G401.6 (cell line): ENCODE data around the gene INCA1.
A peak's percentile ranks its signal among the peaks of the same experiment; 100 is the strongest.

ENCODE experiments used
- FAIRE-seq: peaks from 2 replicates; lab custom pipeline; 2012; peaks lifted over from hg19 to GRCh38; lab: Jason Lieb, UNC

Gene INCA1

DNA sequence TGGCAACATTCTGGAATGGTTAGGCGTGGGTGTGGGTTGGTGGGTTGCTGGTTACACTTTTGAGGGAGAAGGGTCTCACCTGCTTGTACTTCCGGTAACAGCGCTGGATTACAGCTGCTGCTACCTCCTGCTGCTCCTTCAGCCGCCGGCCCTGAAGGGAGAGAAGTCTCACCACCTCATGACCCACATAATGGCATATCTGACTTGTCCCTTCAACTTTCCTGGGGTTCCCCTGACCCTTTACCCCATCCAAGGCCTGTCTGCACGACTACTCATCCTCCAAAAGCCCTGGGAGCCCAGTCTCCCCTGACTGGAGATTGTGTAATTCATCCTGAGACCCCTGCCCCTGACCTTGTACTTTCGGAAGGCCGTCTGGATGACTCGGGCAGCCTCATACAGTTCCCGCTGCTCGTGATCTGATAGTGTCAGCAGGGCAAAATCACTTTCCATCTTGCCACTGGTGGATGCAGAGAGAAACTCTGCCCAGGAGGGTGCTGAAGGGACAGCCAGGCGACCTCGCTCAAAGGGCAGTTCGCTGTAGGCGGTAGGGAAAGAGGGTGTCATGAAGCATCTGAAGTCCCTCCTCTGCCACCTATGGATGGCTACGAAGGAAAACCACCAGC, 27.7 kb downstream of the INCA1 start:
- FAIRE-seq: no peak

- no peak for FAIRE-seq
Measured at GRCh38 chr17:4969047-4969550, 28.2 kb downstream of the INCA1 start.

GRCh38 chr17:4968486-4969046, 28.8 kb downstream of the INCA1 start:
- no peak for FAIRE-seq

GRCh38 chr17:4967539-4968485, 29.5 kb downstream of the INCA1 start, which contains the start of gene SPAG7:
Gene SPAG7, minus strand, starts transcription at chr17:4967817. Its CDS starts 13 bp downstream, at chr17:4967804.
- no peak for FAIRE-seq

GRCh38 chr17:4966844-4967538, 30.3 kb downstream of the INCA1 start:
- FAIRE-seq: peak; percentile 99

GRCh38 chr17:4965311-4965986, 31.9 kb downstream of the INCA1 start:
- no peak for FAIRE-seq

DNA sequence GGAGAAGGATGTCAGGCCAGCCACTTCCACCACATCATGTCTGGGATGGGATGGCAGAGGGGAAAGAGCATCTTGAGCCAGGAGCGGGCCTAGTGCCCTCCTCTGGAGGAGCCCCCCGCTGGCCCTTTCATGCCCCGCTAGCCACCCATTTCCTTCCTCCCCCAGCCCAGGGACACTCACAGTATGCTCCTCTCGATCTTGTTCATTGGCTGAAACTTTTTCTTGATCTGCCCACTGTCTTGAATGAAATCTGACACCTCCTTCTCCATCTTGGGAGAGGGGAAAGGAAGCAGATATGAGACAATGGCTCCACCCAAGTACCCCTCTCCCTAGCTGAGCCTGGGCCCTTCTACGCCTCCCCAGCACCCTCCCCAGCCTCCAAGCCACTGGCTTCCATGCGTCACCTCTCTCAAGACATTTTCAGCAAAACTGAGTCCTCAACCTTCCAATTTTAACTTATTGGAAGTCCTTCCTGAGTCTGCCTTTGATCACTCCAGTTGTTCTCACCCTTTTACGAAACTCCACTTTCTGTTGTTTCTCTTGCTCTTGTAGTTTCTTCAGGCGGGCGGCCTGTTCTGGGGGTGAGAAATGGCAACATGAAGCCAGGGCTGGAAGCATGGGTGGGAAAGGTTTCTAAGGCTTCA, 36.9 kb downstream of the INCA1 start:
- FAIRE-seq: no peak

GRCh38 chr17:4959261-4959965, 37.9 kb downstream of the INCA1 start:
- no peak for FAIRE-seq

GRCh38 chr17:4958102-4958501, 39.2 kb downstream of the INCA1 start:
- FAIRE-seq: no peak

DNA sequence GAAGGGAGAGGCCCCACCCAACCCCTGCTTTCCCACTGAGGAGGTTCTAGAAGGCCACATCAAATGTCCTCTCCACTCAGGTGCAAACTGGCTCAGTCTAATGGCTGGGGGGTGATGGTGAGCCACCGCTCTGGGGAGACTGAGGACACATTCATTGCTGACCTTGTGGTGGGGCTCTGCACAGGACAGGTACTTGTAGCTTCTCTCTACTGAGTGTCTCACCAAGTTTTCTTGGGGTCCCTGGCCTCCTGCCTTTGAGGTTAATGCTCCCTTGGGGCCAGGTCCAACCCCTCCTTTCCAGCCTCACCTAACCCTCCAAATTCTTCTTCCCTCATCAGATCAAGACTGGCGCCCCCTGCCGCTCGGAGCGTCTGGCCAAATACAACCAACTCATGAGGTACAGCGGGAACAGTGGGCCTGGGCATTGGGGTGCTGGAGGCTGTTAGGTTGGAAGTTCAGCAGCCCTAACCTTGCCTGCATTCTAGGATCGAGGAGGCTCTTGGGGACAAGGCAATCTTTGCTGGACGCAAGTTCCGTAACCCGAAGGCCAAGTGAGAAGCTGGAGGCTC, 40.7 kb downstream of the INCA1 start:
- no peak for FAIRE-seq

- no peak for FAIRE-seq
Measured at GRCh38 chr17:4955091-4955490, 42.2 kb downstream of the INCA1 start.

- FAIRE-seq: no peak
Measured at GRCh38 chr17:4953451-4953961, 43.8 kb downstream of the INCA1 start.

DNA sequence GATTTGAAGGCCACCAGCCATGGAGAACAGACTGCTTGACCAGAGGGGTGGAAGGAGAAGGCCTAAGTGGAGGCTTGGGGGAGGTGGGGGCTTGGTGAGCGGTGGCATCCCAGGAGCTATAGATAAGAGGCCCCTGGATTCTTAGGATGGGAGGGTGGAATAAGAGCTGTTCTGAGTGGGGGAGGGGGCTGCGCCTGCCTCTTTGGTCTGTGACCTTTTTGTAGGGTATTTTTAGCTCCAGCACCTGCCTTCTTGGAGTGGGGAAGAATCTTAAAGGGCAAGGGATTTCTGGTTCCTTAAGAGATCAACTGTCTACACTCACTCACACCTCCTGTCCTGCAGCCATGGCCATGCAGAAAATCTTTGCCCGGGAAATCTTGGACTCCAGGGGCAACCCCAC, 45.8 kb downstream of the INCA1 start:
- no peak for FAIRE-seq

- FAIRE-seq: no peak
Measured at GRCh38 chr17:4950746-4951204, 46.5 kb downstream of the INCA1 start, which contains the start of gene ENO3. Gene ENO3, plus strand, starts transcription at chr17:4951119. Its CDS starts 711 bp downstream, at chr17:4951830.

DNA sequence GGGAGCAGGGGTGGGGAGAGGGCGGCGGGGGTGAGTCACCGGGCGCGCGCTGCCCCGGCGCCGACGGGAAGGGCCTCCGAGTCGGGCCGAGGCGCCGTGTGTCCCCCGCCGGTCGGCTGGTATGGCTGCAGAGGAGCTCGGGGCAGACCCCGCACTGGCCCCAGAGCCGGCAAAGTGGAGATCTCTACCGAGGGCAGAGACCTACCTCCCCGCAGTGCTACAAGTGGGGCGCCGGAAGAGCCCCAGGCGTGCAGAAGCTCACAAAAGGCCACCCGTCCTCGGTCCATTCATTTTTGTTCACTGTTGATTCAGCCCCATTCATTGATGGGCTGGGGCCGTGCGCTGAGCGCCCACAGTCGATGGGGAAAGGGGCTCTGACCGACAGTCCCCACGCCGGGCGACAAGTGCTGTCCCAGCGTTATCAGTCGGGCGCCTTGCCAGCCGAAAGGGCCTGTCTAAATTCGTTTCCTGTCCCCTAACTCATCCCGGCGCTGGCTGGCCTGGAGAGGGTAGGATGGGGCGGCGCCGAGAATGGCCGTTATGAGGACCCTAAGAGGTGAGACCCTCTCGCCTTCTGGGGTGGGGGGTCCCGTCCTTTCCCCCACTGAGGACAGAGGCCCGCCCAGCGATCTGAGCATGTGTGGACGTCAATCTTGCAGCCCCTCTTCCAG, 47.1 kb downstream of the INCA1 start:
- no peak for FAIRE-seq

DNA sequence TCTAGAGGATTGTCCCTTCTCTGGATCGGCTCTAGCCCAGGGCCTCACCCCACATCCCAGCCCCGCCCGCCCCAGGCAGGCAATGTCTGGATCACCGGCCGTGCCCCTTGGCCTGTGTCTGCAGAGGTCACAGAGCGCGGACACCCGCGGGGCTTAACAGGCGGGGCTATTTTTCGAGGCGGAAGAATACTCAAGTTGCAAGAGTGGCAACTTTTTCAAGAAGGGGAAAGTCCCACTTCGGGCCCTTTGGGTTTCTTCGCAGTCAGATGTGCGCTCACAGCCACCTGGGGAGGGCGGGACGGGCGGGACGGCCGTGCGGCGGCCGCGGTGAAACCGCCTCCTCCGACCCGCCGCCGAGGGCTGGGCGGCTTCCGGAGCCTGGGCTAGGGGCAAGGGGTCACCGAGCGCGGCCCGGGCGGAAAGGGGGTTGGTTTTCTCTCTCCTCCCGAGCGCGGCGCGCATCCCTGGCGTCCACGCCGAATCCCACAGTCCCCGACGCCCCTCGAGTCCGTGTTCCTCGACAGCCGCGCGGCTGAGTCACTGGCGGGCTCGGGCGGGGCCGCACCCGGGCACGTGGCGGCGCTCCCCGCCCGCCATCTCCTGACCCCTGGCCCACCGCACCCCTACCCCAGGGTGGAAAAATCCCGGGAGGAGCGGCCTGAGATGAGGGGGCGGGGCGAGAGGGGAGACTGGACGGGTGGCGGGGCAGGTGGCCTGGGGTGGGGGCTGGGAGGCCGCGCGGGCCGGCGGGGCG, 47.8 kb downstream of the INCA1 start:
- FAIRE-seq: no peak

- FAIRE-seq: no peak
Measured at GRCh38 chr17:4948931-4949320, 48.4 kb downstream of the INCA1 start.

- no peak for FAIRE-seq
Measured at GRCh38 chr17:4948166-4948930, 49.0 kb downstream of the INCA1 start, which contains the start of gene PFN1. Gene PFN1, minus strand, starts transcription at chr17:4948530. Its CDS starts 136 bp downstream, at chr17:4948394.
